Measurements from ENCODE around the gene SIDT2.
A peak's percentile ranks its signal among the peaks of the same experiment; 100 is the strongest.
"Not testable (repeated sequence)": the region's sequence is repeated elsewhere in the genome, so short reads cannot be mapped to it uniquely, and the experiment has no call there.

SIDT2 gene

GRCh38 chr11:117203069-117203407 lies 24.5 kb downstream of the SIDT2 start:
- Histone ChIP-seq H3K27ac (ENCODE audit: low read depth in 2 of 2, low read length in 2 of 2) (peak overlapping the region in 1 of 2 donors; percentile 45), H3K27me3 (ENCODE audit: control insufficient read depth in 2 of 2, insufficient read depth in 2 of 2, low read length in 2 of 2) (no peaks in the 10 kb centered on the region), H3K4me1 (ENCODE audit: control insufficient read depth in 2 of 2, insufficient read depth in 2 of 2, low read length in 2 of 2) (peaks cover 6 to 12% of the 10 kb centered on the region in 2 donors), H3K36me3 (ENCODE audit: control insufficient read depth in 2 of 2, insufficient read depth in 2 of 2, low read length in 2 of 2) (peaks cover 17 to 23% of the 10 kb centered on the region in 2 donors), H3K9me3 (ENCODE audit: control insufficient read depth in 2 of 2, low read length in 2 of 2) (no peaks in the 10 kb centered on the region), H3K9ac (ENCODE audit: low read depth in 1 of 2, low read length in 2 of 2) (no peak overlapping the region), H3K4me3 (ENCODE audit: low read length in 2 of 2) (peak overlapping the region in 1 of 2 donors; percentile 42)

DNA sequence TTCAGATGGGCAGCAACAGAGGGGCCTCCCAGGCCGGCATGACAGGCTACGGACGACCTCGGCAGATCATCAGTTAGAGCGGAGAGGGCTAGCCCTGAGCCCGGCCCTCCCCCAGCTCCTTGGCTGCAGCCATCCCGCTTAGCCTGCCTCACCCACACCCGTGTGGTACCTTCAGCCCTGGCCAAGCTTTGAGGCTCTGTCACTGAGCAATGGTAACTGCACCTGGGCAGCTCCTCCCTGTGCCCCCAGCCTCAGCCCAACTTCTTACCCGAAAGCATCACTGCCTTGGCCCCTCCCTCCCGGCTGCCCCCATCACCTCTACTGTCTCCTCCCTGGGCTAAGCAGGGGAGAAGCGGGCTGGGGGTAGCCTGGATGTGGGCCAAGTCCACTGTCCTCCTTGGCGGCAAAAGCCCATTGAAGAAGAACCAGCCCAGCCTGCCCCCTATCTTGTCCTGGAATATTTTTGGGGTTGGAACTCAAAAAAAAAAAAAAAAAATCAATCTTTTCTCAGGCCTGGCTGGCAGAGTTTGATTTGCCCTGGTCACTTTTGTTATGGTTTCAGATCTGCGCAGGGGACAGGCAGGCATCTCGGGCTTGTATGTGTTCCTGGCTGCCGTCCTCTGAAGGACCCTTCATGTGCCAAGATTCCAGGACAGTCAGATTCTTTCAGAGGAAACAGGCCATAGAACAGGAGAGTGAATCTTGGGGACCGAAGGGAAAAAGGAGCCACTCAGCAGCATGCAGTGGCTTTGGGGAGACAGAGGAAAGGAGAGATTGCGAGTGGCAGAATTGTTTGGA lies 25.9 kb downstream of the SIDT2 start:
- no peak overlapping the region for H3K4me3 ChIP-seq (ENCODE audit: low read length in 2 of 2)
- no peaks in the 10 kb centered on the region for H3K9me3 ChIP-seq (ENCODE audit: control insufficient read depth in 2 of 2, low read length in 2 of 2)
- no peaks in the 10 kb centered on the region for H3K27me3 ChIP-seq (ENCODE audit: control insufficient read depth in 2 of 2, insufficient read depth in 2 of 2, low read length in 2 of 2)
- H3K4me1 ChIP-seq (ENCODE audit: control insufficient read depth in 2 of 2, insufficient read depth in 2 of 2, low read length in 2 of 2): peaks cover 0 to 4% of the 10 kb centered on the region in 2 donors
- peak overlapping the region in 1 of 2 donors; percentile 23 for H3K27ac ChIP-seq (ENCODE audit: low read depth in 2 of 2, low read length in 2 of 2)
- H3K9ac ChIP-seq (ENCODE audit: low read depth in 1 of 2, low read length in 2 of 2): no peak overlapping the region
- peaks cover 17 to 23% of the 10 kb centered on the region in 2 donors for H3K36me3 ChIP-seq (ENCODE audit: control insufficient read depth in 2 of 2, insufficient read depth in 2 of 2, low read length in 2 of 2)

GRCh38 chr11:117205211-117205818 lies 26.8 kb downstream of the SIDT2 start:
- Histone ChIP-seq H3K27me3 (ENCODE audit: control insufficient read depth in 2 of 2, insufficient read depth in 2 of 2, low read length in 2 of 2) (no peaks in the 10 kb centered on the region), H3K27ac (ENCODE audit: low read depth in 2 of 2, low read length in 2 of 2) (peak overlapping the region in 1 of 2 donors; percentile 23), H3K4me1 (ENCODE audit: control insufficient read depth in 2 of 2, insufficient read depth in 2 of 2, low read length in 2 of 2) (peaks cover 0 to 4% of the 10 kb centered on the region in 2 donors), H3K4me3 (ENCODE audit: low read length in 2 of 2) (no peak overlapping the region), H3K9me3 (ENCODE audit: control insufficient read depth in 2 of 2, low read length in 2 of 2) (no peaks in the 10 kb centered on the region), H3K36me3 (ENCODE audit: control insufficient read depth in 2 of 2, insufficient read depth in 2 of 2, low read length in 2 of 2) (peaks cover 17 to 26% of the 10 kb centered on the region in 2 donors), H3K9ac (ENCODE audit: low read depth in 1 of 2, low read length in 2 of 2) (no peak overlapping the region)

- not testable (repeated sequence) for H3K4me1 ChIP-seq (ENCODE audit: control insufficient read depth in 2 of 2, insufficient read depth in 2 of 2, low read length in 2 of 2); H3K27me3 ChIP-seq (ENCODE audit: control insufficient read depth in 2 of 2, insufficient read depth in 2 of 2, low read length in 2 of 2); H3K9me3 ChIP-seq (ENCODE audit: control insufficient read depth in 2 of 2, low read length in 2 of 2); H3K4me3 ChIP-seq (ENCODE audit: low read length in 2 of 2); H3K9ac ChIP-seq (ENCODE audit: low read depth in 1 of 2, low read length in 2 of 2); H3K27ac ChIP-seq (ENCODE audit: low read depth in 2 of 2, low read length in 2 of 2)
- H3K36me3 ChIP-seq (ENCODE audit: control insufficient read depth in 2 of 2, insufficient read depth in 2 of 2, low read length in 2 of 2): peaks cover 17 to 26% of the 10 kb centered on the region in 2 donors
These were observed 27.6 kb downstream of the SIDT2 start for GRCh38 chr11:117206111-117206510.

- not testable (repeated sequence) for H3K9me3 ChIP-seq (ENCODE audit: control insufficient read depth in 2 of 2, low read length in 2 of 2); H3K4me3 ChIP-seq (ENCODE audit: low read length in 2 of 2); H3K9ac ChIP-seq (ENCODE audit: low read depth in 1 of 2, low read length in 2 of 2); H3K27ac ChIP-seq (ENCODE audit: low read depth in 2 of 2, low read length in 2 of 2); H3K27me3 ChIP-seq (ENCODE audit: control insufficient read depth in 2 of 2, insufficient read depth in 2 of 2, low read length in 2 of 2); H3K4me1 ChIP-seq (ENCODE audit: control insufficient read depth in 2 of 2, insufficient read depth in 2 of 2, low read length in 2 of 2)
- H3K36me3 ChIP-seq (ENCODE audit: control insufficient read depth in 2 of 2, insufficient read depth in 2 of 2, low read length in 2 of 2): peaks cover 17 to 26% of the 10 kb centered on the region in 2 donors
These were observed 28.3 kb downstream of the SIDT2 start for GRCh38 chr11:117206859-117207258.

DNA sequence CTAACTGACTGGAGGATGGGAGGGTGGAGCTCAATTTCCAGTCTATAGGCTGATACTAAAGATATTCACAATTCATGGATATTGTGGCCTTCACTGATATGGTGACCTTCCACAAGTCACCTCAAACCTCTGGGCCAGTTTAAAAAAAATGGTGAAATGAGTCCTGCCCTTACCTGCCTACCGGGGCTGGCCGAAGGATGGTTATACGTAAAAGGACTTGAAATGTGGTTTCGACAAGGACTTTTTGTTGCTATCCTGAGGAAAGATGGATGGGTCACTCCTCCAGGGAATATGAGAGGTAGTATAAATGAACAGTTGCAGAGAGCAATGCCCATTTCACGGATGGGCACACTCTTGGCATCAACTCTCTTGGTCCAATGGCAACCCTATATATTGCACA lies 28.9 kb downstream of the SIDT2 start:
- H3K4me3 ChIP-seq (ENCODE audit: low read length in 2 of 2); H3K4me1 ChIP-seq (ENCODE audit: control insufficient read depth in 2 of 2, insufficient read depth in 2 of 2, low read length in 2 of 2); H3K9ac ChIP-seq (ENCODE audit: low read depth in 1 of 2, low read length in 2 of 2); H3K27ac ChIP-seq (ENCODE audit: low read depth in 2 of 2, low read length in 2 of 2); H3K9me3 ChIP-seq (ENCODE audit: control insufficient read depth in 2 of 2, low read length in 2 of 2); H3K27me3 ChIP-seq (ENCODE audit: control insufficient read depth in 2 of 2, insufficient read depth in 2 of 2, low read length in 2 of 2): not testable (repeated sequence)
- H3K36me3 ChIP-seq (ENCODE audit: control insufficient read depth in 2 of 2, insufficient read depth in 2 of 2, low read length in 2 of 2): peaks cover 17 to 26% of the 10 kb centered on the region in 2 donors

DNA sequence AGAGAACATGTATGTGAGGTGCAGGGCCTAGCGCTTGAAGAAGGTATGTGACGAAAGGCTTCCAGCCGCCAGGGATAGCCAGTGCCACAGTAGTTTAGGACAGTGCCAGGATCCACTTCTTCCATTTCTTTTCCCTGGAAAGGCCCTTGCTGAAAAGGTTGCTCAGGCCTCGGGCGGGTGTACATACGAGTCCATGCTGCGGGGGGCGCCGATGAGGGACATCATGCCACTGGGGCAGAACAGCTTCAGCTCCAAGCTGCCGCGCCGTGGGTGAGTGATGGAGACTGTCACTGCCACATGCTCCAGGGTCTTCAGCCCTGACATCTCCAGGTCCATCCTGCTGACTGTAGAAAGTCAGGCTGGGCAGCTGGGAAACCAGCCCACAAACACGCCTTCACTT lies 30.2 kb downstream of the SIDT2 start:
- H3K27ac ChIP-seq (ENCODE audit: low read depth in 2 of 2, low read length in 2 of 2); H3K9ac ChIP-seq (ENCODE audit: low read depth in 1 of 2, low read length in 2 of 2); H3K4me3 ChIP-seq (ENCODE audit: low read length in 2 of 2); H3K9me3 ChIP-seq (ENCODE audit: control insufficient read depth in 2 of 2, low read length in 2 of 2); H3K27me3 ChIP-seq (ENCODE audit: control insufficient read depth in 2 of 2, insufficient read depth in 2 of 2, low read length in 2 of 2); H3K4me1 ChIP-seq (ENCODE audit: control insufficient read depth in 2 of 2, insufficient read depth in 2 of 2, low read length in 2 of 2): not testable (repeated sequence)
- peaks cover 26 to 34% of the 10 kb centered on the region in 2 donors for H3K36me3 ChIP-seq (ENCODE audit: control insufficient read depth in 2 of 2, insufficient read depth in 2 of 2, low read length in 2 of 2)

DNA sequence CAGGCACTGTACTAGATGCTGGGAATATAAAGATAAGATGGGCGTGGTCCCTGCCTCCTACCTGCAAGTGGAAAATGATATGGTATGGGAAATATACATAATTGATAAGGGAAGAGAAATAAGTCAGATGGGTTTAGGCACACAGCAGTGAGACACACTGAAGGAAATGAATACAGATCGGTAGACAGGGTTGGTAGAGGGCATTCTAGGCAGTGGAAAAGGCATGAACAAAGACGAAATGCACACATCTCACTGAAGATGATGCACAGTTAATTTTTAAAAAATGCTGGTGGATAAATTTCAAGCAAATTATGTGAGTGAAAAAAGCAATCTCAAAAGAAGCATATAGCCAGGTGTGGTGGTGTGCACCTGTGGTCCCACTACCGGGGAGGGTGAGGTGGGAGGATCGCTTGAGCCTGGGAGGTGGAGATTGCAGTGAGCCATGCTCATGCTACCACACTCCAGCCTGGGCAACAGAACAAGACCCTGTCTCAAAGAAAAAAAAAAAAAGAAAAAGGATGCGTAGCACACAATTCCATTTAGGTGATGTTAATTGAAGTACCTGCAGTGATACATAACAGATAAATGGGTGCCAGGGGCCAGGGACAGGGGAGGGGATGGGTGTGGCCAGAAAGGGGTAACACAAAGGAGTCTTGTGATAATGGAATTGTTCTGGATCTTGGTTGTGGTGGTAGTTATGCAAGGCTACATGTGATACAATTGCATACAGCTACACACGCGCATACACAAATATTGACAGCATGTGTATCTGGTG lies 31.0 kb downstream of the SIDT2 start:
- not testable (repeated sequence) for H3K27ac ChIP-seq (ENCODE audit: low read depth in 2 of 2, low read length in 2 of 2); H3K27me3 ChIP-seq (ENCODE audit: control insufficient read depth in 2 of 2, insufficient read depth in 2 of 2, low read length in 2 of 2); H3K4me1 ChIP-seq (ENCODE audit: control insufficient read depth in 2 of 2, insufficient read depth in 2 of 2, low read length in 2 of 2); H3K9ac ChIP-seq (ENCODE audit: low read depth in 1 of 2, low read length in 2 of 2); H3K4me3 ChIP-seq (ENCODE audit: low read length in 2 of 2); H3K9me3 ChIP-seq (ENCODE audit: control insufficient read depth in 2 of 2, low read length in 2 of 2)
- H3K36me3 ChIP-seq (ENCODE audit: control insufficient read depth in 2 of 2, insufficient read depth in 2 of 2, low read length in 2 of 2): peaks cover 21 to 32% of the 10 kb centered on the region in 2 donors

DNA sequence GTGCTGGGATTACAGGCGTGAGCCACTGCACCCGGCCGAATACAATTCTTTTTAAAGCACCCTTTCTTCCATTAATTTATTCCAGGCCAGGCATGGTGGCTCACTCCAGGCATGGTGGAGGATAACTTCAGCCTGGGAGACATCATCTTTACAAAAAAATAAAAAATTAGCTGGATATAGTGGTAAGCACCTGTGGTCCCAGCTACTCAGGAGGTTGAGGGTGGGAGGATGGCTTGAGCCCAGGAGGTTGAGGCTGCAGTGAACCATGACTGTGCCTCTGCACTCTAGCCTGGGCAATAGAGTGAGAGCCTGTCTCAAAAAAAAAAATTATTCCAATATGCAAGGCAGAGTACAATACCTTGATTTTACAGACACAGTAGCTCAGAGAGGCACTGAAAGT lies 32.1 kb downstream of the SIDT2 start:
- Histone ChIP-seq H3K9ac (ENCODE audit: low read depth in 1 of 2, low read length in 2 of 2) (no peak overlapping the region), H3K4me3 (ENCODE audit: low read length in 2 of 2) (no peak overlapping the region), H3K27ac (ENCODE audit: low read depth in 2 of 2, low read length in 2 of 2) (no peak overlapping the region)

DNA sequence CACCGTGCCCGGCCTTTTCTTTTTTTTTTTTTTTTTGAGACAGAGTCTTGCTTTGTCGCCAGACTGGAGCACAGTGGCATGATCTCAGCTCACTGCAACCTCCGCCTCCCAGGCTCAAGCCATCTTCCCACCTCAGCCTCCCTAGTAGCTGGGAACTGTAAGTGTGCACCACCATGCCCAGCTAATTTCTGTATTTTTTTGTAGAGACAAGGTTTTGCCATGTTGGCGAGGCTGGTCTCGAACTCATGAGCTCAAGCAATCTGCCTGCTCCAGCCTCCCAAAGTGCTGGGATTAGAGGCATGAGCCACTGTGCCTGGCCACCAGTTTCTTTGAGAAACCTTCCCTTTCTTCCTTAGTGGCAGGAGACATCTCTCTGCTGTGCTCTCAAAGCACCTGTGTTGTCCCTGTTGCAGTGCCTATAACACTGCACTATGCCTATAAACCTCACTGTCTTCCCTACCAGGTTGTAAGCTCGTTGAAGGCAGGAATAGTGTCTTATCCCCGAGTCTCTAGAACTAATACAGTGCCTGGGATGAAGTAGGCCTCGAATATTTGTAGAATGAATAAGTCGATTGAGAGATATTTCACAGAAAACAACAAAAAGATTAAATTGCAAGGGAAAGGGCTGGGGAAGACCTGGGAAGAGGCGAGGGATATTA lies 34.3 kb downstream of the SIDT2 start:
- Histone ChIP-seq H3K27ac (ENCODE audit: low read depth in 2 of 2, low read length in 2 of 2) (no peak overlapping the region), H3K9ac (ENCODE audit: low read depth in 1 of 2, low read length in 2 of 2) (no peak overlapping the region), H3K27me3 (ENCODE audit: control insufficient read depth in 2 of 2, insufficient read depth in 2 of 2, low read length in 2 of 2) (no peaks in the 10 kb centered on the region), H3K36me3 (ENCODE audit: control insufficient read depth in 2 of 2, insufficient read depth in 2 of 2, low read length in 2 of 2) (peaks cover 34 to 41% of the 10 kb centered on the region in 2 donors), H3K4me1 (ENCODE audit: control insufficient read depth in 2 of 2, insufficient read depth in 2 of 2, low read length in 2 of 2) (no peaks in the 10 kb centered on the region), H3K9me3 (ENCODE audit: control insufficient read depth in 2 of 2, low read length in 2 of 2) (no peaks in the 10 kb centered on the region), H3K4me3 (ENCODE audit: low read length in 2 of 2) (no peak overlapping the region)

More for the DNA sequence above, 32.1 kb downstream of the SIDT2 start:
- peaks cover 18 to 26% of the 10 kb centered on the region in 2 donors for H3K36me3 ChIP-seq (ENCODE audit: control insufficient read depth in 2 of 2, insufficient read depth in 2 of 2, low read length in 2 of 2)
- H3K9me3 ChIP-seq (ENCODE audit: control insufficient read depth in 2 of 2, low read length in 2 of 2): no peaks in the 10 kb centered on the region
- H3K4me1 ChIP-seq (ENCODE audit: control insufficient read depth in 2 of 2, insufficient read depth in 2 of 2, low read length in 2 of 2): no peaks in the 10 kb centered on the region
- no peaks in the 10 kb centered on the region for H3K27me3 ChIP-seq (ENCODE audit: control insufficient read depth in 2 of 2, insufficient read depth in 2 of 2, low read length in 2 of 2)
